HG03469 (cell line): ENCODE measurements around the gene OPHN1.
"Not testable (repeated sequence)": the region's sequence is repeated elsewhere in the genome, so short reads cannot be mapped to it uniquely, and the experiment has no call there.

Experiments
- ATAC-seq: cut with Tn5 transposase; IDR thresholded peaks from one replicate; pipeline ENCODE4 v1.9.1; 2021; ENCODE audit warnings: mild to moderate bottlenecking, moderate library complexity, moderate number of reproducible peaks; ENCODE audit not compliant: unreplicated experiment

The OPHN1 gene

DNA sequence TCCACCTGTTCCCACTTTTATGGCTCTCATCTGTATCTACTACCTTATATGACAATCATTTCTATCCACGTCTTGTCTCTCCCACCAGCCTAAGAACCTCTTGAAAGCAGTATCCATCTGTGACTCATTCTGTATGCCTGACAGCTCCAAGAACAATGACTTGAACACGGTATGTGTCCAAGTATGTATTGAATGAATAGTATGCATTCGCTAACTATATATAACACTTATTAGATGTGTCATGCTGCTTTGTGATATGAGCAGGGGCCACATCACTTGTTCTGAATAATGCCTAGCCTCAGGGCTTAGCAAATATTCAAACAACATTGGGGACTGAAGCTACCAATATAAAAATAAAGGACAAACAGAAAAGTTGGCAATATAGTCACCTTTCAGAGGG lies 4.9 kb downstream of the OPHN1 start:
- ATAC-seq, result no peak

DNA sequence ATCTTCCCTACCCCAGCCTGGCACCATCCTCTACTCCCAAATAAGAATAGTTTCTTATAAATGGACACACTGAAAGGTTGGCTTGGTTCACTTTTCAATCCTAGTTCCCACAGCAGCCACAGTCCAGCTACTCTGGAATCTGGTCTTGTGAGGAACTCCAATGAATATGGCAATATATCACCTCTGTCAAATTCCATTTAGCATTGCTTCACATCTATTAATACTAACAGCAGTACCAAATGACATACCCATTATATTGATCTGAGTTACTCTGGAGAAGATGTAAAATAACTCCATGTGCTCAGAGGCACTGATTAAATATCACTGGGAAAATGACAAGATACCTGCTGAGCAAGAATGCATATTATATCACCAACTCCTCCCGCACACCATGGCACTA lies 8.6 kb downstream of the OPHN1 start:
- no peak for ATAC-seq

DNA sequence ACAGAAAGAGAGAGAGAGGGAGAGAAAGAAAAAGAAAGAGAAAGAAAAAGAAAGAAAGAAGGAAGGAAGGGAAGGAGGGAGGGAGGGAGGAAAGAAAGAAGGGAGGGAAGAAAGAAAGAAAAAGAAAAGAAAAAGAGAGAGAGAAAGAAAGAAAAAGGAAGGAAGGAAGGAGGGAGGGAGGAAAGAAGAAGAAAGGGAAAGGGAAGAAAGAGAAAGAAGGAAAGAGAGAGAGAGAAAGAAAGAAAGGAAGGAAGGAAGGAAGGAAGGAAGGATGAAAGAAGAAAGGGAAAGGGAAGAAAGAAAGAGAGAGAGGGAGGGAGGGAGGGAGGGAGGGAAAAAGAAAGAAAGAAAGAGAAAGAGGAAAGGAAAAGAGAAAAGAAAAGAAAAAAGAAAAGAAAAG lies 10.8 kb downstream of the OPHN1 start:
- ATAC-seq, result no peak

DNA sequence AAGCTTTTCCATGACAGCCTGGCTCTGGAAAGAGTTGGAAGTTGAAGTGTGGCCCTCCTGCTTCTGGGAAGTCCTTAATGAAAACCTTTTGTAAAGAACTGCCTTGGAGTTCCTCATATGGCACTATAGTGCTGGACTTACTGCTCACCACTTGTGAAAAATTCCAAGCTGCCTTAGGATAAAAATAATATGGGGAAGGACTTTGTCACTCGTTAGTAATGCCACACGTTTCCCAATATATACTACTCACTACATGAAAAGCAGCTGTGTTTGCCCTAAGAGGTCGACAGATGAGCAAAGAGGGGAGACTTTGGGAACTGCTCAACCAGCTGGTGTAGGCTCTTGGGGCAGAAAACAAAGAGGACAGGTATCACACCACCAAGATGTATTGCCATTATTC lies 11.7 kb downstream of the OPHN1 start:
- ATAC-seq, result no peak

DNA sequence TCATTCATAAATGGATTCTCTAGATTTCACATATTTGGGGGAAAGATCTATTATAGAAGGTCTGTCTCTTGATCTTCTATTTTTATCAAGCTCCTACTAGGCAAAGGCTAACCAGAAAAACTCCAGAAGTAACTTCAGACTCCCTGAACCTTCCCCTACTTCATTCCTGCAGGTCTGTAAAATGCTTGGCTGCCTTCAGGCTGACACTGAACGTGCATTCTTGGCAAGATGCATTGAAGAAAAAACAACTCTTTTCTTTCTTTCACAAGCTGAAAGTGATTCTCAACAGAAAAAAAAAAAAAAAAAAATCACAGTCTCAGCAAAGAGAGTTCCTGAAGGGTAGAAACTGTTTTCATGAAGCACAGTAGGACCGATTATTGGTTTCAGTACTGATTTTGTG lies 12.7 kb downstream of the OPHN1 start:
- no peak for ATAC-seq

DNA sequence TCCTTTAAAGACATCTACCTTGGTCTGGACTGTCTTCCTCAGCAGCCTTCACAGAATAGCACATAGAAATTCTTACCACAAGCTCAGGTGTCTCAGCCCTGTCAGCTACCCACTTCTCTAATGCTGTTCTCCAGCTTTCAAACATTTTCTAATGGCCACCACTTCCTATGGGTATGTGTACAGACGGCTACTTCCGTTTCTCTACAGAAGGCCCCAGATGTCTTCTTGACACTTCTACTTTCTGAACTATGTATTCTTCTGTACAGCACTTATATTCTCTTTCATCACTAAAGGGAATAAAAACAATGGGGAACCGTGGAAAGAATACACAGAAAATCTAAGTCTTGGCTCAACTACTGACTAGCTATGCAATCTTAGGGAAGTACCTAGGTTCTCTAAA lies 13.3 kb downstream of the OPHN1 start:
- ATAC-seq, result no peak

DNA sequence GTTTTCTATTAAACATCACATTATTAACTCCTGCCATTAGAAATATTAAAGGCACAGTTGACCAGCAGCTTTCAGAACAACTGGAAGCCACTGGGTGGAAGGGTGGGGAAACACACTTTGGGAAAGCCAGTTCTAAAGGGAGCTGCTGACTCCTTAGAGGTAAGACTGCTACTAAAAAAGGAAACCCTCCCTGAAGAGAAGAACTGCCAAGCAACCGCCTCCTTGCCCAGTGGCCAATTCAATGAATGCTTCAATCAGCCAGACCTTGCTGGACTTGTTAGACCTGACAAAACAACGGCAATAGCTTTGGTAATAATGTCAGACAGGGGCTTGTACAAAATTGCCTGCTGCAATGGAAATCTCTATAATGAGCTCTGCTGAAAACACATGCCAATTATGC lies 15.6 kb downstream of the OPHN1 start:
- ATAC-seq, result no peak

DNA sequence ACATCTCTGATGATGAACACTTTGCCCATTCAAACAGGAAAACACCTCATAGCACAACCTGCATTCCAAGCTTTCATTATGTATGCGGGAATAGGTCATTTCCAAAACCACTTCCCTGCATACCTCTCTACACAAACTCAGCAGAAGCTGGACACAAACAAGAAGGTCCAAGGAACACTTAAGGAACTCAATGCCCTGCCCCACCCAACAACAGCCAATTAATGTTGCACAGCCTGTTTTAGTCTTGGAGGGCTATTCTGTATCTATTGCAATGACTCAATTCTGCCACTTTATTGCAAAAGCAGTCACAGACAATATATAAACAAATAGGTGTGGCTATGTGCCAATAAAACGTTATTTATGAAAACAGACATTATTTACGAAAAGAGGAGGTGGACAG lies 16.7 kb downstream of the OPHN1 start:
- ATAC-seq, result no peak

DNA sequence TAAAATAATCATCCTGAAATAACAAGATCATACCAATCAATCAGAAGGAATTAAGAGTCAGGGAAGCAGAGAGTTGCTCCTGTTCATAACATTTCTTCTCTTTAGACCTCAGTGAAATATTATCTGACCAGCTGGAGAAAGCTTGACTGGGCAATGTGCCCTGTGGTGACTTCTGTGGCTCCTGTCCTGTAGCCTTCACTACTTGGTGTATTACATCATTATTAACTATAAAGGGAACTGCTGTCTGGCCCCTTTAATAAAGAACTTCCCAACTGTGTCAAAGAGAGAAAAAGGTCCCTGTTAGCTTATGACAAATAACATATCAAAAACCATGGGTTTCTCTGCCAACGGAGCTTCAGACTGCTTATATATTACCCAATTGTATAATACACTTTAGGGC lies 18.0 kb downstream of the OPHN1 start:
- no peak for ATAC-seq

DNA sequence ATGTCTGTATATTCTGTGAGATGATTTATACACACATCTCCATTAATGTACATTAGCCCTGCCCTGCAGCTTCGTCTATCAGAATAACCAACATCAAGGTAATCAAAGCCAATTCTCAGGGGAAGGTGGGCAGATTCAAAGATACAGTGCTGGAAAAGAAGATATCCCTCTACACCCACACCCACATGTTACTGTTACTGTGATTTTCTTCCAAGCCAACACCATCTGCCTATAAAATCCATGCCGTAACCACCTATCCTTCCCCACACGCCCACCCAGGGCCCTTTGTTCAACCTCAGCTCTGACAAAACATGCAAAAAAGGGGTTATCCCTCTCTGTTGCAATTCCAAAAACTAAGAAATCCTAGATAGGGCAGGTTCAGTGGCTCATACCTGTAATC lies 20.0 kb downstream of the OPHN1 start:
- ATAC-seq, result no peak

DNA sequence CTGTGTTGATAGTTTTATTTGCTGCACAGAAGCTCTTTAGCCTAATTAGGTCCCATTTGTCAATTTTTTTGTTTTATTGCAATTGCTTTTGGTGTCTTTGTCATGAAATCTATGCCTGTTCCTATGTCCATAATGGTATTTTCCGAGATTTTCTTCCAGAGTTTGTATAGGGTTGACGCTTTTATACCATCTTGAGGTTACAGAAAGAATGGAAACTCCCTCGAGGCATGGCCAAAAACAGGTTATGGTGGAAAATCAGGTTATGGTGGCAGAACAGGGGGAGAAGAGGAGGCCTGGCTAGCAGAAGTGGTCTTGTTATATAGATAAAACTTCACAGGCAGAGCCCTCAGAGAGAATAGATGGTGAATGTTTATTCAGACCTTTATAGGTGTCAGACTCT lies 21.6 kb downstream of the OPHN1 start:
- no peak for ATAC-seq

DNA sequence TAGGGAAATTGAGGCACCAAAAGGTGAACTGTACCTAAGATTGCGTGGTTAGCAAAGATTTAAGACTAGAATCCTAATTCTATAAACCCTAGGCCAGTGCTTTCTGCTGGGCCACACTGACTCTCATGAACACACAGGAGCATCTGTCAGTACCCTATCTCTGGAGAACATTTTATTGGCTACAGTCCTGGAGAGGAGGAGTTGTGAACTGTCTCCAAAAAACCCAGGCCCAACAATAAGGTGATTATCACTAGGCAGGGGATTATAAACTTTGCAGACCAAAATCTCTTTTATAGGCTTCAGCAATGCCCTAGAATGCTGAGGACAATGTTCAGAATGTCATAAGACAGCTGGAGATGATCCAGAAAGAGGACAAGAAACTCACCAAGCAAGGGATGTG lies 24.1 kb downstream of the OPHN1 start:
- ATAC-seq, result no peak

DNA sequence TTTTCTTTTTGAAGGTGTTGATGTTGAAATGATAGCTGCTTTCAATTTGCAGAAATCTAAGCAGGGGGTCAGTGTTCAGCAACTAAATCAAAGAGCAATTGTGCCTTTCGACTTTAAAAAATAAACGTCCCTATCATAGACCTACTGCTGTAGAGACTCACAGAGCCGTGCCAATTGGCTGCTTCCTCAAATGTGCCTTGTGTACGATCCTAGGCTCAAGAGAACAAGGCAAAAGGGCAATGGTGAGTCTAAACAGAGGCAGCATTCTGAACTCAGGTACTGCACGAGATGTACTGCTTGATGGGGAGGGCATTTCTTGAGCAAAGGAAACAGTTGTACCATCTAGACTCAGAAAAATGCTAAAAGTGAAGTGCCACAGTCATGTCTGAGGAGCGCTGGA lies 29.8 kb downstream of the OPHN1 start:
- no peak for ATAC-seq

DNA sequence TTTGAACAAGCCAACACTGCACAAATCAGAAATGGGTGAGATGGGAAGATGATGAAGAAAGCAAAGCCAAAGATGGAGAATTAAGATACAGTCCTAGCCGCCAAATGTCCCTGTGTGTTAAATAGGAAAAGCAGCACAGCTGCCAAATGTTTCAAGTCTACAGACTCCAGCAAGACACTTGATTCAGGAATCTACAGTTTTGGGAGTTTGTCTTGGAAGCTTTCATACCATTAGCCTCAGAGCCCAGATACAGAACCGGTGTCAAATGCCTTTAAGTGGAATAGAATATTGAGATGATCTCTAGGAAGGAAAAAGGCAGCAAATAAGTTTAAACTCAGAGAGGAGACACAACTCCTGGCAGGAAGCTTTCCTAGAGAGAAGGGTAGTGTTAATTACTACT lies 30.3 kb downstream of the OPHN1 start:
- ATAC-seq, result no peak

DNA sequence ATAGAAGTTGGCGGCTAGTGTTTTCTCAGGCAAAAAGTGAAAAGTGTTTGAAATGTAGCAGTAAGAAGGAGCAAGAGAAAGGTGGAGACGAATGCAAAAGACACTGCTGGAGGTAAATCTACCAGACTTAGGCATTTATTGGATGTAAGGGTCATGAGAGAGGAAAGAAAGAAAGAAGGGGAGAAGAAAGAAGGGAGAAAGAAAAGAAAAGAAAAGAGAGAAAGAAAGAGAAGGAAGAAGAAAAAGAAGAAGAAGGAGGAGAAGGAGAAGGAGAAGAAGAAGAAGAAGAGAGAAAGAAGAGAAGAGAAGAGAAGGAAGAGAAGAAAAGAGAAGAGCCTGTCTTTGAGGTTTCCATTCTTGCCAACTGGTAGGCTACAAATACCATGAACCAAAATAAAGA lies 31.2 kb downstream of the OPHN1 start:
- ATAC-seq, result no peak

DNA sequence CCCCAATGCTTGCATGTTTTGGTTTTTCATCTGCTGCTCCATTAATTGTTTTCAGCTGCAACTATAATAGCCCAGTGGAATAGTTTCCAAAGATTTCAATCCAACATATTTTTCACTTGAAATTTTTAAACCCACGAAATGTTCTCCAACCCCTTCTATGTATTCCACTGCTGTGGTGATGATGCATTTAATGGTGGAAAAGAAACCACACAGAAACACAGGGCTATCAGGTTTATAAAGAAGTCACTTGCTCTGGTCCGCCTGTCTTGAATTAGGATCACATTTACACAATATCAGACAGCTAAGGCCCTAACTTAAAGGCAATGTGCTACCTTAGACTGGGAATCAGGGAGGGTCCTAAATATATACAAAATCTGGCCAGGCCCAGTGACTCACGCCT lies 35.0 kb downstream of the OPHN1 start:
- ATAC-seq, result no peak

DNA sequence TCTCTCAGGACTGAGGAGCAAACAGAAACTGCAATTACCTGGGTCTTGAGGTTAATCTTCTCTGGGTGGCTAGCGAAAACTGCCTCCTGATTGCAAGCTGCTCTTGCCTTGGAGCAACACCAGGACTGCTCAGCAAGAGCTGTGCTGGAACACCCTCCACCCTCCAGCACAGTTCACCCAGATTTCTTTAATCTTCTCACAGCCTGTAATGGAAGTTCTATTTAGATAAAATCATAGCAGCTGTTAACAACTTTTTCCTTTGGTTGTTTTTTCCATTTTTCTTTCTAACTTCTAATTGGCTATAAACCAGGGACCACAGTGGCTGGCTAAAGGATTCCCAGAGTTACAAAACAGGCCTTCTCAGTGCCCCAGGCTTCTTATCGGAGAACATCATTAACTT lies 36.3 kb downstream of the OPHN1 start:
- no peak for ATAC-seq

DNA sequence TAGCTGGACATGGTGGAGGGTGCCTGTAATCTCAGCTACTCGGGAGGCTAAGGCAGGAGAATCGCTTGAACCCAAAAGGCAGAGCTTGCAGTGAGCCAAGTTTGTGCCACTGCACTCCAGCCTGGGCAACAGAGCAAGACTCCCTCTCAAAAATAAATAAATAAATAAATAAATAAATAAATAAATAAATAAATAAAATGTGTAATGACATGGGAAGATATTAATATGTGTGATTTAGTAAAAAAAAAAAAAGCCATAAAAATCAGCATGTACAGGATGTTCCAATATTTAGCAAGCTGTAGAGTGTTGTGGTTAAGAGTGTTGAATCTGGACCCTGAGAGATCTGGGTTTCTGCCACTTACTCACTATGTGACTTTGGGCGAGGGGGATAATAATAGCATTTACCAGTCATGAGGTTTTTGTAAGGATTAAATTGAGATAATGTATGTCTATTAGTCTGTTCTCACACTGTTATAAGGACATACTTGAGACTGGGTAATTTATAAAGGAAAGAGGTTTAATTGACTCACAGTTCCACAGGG lies 43.8 kb downstream of the OPHN1 start:
- not testable (repeated sequence) for ATAC-seq

DNA sequence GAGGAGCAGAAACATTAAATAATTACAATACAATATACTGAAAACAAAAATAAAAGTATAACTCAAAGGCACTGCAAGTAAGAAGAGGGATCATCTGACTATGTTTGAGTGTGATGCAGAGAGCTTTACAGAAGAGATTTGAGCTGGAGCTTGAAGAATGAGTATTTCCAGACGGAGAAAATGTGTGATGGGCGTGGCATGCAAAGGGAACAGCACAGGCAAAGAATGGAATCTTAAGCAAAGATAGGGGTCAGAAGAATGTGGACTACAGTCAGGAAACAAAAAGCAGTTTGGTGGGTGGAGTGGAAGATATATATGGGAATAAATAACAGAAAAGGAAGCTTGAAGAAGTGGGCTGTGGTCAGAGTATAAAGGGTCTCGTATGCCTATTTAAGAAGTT lies 45.5 kb downstream of the OPHN1 start:
- ATAC-seq, result no peak

DNA sequence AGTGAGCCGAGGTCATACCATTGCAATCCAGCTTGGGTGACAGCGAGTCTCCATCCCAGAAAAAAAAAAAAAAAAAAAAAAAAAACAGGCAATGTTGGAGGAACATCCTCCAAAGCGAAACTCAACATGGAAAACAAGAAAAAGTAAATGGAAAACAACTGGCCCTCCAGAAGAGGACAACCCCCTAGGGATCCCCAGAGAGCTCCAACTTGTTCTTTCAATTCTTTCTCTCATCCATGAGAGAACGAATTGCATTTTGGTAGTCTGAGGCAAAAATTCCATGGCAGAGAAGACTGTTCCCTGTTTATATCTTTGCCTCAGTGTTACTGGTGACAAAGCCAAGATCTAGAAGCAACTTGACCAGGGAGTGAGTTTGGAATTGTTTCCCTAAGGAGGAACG lies 49.8 kb downstream of the OPHN1 start:
- ATAC-seq, result no peak

DNA sequence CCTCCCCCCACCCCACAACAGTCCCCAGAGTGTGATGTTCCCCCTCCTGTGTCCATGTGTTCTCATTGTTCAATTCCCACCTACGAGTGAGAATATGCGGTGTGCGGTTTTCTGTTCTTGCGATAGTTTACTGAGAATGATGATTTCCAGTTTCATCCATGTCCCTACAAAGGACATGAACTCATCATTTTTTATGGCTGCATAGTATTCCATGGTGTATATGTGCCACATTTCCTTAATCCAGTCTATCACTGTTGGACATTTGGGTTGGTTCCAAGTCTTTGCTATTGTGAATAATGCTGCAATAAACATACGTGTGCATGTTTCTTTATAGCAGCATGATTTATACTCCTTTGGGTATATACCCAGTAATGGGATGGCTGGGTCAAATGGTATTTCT lies 55.7 kb downstream of the OPHN1 start:
- not testable (repeated sequence) for ATAC-seq

DNA sequence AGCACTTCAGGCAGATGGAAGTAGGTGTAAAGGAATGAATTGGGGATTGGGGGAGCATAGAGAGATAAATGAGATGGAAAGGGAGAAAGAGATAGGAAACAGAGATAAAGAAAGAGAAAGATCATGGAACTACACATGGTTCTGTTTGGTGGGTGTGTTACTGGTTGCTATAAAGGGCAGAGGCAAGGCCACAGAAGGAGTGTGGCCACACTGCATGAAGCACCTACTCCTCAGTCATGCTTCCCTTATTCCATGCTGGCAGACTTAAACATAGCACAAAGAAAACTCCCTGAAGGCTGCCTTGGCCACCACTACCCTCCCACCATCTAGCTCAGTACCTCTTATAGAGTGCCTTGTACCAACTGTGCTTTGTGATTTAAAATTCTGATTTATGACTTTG lies 56.9 kb downstream of the OPHN1 start:
- ATAC-seq, result no peak

DNA sequence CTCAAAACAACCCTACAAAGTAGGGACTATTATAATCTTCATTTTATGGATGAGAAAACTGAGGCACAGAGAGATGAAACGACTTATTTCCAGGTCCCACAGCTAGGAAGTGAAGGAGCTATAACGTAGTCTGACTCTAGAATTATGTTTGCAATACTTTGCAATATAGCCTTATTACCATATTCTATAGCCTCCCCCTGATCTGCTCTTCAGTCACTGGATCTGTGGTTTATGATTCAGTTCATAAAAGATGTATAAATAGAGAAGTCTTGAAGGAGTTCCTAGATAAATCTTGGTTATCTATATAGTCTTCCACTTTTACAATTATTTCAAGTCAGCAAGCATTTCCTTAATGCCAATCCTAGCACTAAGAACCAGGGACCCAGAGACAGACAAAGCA lies 57.5 kb downstream of the OPHN1 start:
- ATAC-seq, result no peak

DNA sequence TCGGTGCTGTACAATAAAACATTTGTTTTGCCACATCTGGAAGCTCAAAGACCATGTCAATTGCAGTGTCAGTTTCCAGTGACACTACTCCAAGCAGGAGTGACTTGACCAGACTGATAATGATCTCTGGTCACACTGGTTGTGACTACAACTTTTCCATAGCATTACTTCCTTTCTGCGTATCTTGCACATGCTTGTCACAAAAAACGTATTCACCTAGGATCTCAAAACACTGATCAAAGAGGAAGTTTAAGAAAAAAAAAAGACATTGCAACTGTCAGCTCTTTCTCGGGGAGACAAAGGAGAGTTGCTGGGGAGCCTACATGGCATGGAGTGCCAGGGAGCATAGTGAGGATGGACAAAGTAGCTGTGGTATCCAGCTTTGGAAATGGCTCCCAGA lies 60.6 kb downstream of the OPHN1 start:
- ATAC-seq, result no peak
